NCI-H2029 (cell line): ENCODE results near the gene RAPGEF4.

Experiments
- DNase-seq: peaks from one replicate; lab custom pipeline; 2025; lab: John Stamatoyannopoulos, UW

RAPGEF4 gene

DNA sequence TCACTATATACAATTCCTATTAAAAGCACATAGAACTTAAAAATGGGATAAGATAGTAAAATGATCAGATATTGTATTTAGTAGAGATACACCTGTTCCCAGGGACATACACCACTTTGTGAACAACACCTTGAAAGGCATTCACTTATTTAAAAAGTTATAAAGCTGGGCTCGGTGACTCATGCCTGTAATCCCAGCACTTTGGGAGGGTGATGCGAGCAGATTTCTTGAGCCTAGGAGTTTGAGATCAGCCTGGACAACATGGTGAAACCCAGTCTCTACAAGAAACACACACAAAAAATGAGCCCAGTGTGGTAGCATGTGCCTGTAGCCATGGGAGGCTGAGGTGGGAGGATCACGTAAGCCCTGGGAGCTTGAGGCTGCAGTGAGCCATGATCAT lies 90.9 kb downstream of the RAPGEF4 start:
- DNase-seq, result no peak

DNA sequence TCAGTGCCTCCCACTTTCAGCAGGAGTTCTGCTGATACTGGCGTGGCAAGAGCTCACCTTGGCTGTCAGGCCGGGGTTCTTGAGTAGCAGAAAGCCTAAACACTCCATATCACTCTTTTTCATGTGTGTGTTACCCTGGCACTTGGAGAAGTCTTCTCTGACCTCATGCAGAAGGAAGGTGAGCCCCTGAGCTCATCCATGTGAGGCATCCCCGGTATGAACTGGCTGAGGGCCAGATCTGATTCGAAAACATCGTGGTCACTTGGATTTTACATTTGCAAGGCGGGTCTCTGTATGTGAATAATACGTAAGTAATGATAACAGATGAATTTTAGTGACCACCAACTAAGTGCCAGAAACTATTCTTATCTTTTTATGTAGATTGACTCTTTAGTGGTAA lies 93.6 kb downstream of the RAPGEF4 start:
- no peak for DNase-seq

DNA sequence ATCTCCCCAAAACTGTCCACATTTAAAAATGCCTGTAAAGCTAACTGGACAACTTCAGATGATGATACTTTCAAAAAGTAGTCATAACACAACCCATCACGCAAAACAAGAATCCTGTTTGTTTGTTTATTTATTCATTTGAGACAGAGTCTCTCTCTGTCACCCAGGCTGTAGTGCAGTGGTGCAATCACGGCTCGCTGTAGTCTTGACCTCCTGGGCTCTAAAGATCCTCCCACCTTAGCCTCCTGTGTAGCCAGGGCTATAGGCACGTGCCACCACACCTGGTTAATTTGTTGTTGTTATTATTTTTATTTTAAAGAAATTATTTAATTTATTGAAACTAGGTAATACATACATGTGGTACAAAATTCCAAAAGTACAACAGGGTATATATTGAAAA lies 94.8 kb downstream of the RAPGEF4 start:
- no peak for DNase-seq

DNA sequence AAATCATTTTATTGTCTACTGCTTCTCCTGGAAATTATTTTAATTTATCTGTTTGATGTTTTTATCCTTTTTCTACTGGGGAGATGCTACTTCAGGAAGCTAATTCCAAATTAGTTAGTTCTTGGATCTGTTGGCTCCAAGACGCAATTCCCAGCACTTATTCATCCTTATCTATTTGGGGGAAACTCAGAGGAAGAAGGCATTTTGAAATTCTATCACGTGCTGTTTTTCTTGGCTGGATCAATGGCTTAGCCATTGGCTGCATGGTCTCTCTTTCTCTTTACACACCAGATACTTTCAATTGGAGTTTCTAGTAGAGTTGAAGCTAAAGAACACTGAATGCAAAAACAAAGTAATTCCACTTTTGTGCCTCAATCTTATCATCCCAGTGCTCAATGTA lies 98.3 kb downstream of the RAPGEF4 start:
- DNase-seq, result no peak

DNA sequence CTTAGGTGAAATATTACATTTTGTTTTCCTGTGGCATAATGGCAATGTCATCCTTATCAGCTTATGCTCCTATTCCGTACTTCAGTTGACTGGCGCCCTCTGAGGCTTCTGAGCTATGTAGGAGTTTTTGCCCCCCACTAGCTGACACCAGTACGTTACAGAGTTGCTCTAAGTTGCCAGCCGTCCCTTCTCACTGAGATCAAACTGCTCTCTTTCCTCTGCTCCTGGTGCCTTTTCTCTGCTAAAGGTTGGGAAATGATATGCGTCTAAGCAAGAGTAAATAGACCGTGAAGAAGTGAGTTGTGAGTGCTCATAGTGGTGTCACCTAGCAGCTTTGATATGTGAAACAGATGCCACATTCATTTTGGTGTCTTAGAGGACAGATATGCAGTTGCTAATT lies 99.2 kb downstream of the RAPGEF4 start:
- DNase-seq, result peak; percentile 45

DNA sequence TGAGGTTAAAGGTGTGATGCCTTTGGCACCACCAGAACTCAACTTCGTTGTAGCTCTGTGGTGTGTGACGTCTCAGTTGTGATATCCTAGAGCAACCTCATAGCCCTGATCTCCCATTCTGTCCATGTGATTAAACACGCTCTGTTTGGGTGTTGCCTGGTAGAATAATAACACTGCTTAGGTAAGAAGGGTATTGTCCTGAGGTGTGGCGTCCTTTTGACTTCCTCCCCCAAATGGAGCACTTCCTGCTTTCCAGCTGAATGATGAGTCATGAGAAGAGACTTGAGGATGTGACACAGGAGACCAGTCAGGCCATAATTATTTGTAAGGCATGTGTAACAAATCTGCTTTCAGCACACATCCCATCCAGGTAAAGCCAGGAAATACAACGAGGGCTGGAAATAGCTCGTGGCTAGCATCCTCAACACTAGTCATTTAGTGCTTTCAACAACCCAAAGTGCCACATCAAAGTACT lies 100.7 kb downstream of the RAPGEF4 start:
- DNase-seq, result peak; percentile 87

DNA sequence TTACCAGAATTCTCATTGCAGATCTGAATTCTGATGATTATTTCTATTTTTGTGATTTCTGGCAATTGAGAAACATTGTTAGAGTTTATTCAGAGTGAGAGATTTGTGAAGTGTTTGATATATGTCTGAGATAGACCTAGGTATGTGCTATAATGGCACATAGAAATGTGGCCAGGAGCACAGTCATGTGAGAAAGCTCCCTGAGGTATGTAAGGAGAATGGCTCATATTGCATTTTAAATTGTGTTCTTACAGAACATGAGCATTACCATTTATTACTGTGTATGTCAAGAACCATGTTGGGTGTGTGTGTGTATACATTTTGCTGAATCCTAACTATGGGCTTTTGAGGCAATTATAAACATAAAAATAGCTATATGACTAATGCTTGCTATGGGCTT lies 101.2 kb downstream of the RAPGEF4 start:
- DNase-seq, result no peak

DNA sequence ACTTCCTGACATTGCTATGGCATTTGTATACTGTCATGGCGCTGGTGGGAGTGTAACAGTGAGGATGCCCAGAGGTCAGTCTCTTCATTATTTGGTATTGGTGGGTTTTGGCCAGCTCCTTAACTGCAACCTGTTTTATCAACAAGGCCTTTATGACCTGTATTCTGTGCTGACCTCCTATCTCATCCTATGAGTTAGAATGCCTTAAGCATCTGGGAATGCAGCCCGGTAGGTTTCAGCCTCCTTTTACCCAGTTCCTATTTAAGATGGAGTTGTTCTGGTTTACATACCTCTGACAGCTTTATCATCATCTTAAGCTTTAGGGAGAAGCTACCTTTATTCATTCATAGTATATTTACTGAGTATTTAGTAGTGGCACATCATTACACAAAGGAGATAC lies 103.8 kb downstream of the RAPGEF4 start:
- no peak for DNase-seq

DNA sequence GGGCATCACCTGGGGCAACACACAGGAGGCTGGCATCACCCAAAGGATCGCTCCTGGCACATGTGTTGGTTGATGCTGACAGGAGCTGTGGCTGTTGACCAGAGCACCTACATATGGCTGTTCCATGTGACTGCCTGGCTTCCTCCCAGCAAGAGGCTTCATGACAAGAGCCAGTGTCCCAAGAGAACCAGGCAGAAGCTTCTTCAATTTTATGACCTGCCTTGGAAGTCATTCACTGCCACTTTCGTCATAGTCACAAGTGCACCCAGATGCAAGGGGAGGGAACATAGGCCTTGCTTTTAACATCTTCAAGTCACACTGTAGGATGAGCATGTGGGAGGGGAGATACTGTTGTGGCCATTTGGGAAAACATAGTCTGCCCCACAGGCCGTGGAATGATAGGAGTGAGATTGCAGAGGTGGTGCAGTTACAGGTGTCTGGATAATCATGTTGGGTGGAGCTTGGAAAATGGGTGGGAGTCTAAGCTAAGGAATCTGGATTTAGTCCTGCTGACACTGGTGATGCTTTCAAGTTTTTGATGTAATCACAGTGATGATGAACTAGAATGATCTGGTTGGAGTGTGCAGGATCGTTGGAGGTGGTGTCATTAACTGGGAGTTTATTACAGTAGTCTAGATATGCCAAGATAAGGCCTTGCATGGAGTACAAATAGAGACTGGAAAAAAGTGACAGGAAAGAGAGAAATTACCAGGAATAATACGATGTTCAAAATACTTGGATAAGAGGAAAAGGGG lies 107.0 kb downstream of the RAPGEF4 start:
- no peak for DNase-seq

DNA sequence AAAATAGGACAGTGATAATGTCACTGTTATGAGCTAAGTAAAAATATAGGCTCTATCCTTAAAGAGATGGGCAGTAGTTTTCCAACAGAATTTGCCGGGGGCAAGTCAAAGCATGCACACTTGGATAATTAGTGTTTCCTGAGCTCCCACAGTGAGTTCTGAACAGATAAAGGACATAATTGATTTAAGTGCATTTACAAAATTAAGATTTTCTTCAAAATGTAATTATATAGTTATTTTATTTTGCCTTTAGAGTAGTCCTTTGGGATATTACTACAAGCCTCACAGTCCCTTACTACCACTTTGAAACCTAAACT lies 107.6 kb downstream of the RAPGEF4 start:
- no peak for DNase-seq

DNA sequence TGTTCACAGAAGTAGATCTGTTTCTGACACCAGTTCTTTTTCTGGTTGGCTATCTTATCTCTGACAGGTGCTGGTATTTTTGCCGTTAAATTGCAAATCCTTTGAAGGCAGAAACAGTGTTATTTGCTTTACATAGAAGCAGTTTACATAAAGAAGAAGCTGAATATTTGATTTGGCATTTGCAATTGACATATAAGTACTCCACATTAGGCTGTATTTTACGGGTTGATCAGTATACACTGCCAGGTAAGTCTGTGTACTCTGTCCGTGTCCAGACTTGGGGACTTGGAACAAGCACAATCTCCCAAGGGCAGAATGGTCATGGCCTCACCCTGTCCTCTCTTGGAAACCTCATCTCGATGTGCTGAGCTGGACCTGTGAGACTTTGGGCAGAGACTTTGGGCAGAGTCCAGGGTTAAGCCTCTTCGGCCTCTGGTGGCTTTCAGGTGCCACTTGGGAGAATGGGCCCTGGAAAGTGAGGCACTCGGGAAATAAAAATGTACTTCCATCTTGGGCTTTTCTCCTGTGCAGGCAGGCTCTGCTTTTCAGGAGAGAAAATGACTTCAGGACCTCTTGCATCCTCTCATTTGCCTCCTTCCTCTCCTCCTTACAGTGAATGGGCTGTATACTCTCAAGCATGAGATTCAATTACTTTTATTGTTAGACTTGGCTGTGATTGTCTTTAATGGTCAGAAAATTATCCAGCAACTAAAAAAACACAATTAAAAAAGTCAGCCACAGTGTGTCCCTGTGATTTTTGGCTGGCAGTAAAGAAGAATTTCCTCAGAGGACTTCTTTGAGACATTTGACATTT lies 108.5 kb downstream of the RAPGEF4 start:
- no peak for DNase-seq

DNA sequence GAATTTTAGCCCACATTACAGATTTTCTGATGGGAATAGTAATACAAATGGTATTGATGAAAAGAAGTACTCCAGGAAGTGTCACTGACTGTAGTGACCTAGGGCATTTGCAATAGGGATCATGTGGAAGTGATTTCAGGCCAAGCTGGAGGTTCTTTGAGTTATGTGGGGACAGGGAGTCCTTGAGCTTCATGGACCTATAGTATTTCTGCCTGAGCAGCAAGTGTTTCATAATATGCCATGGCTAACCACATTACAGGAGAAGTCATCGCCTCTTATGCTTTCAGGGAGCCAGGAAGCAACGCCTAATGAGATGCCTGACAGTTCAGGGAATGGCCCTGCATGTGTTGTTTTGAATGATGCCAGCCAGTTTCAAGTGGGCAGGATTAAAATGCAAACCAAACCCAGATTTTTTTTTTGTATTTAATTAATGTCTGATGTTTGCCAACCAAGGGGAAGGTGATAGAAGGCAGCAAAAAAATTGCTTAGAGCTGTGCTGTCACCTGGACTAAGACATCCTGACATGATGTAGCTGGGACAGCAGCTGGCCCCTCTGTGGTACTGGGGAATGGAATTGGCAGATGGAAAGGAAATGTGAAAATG lies 109.5 kb downstream of the RAPGEF4 start:
- no peak for DNase-seq

DNA sequence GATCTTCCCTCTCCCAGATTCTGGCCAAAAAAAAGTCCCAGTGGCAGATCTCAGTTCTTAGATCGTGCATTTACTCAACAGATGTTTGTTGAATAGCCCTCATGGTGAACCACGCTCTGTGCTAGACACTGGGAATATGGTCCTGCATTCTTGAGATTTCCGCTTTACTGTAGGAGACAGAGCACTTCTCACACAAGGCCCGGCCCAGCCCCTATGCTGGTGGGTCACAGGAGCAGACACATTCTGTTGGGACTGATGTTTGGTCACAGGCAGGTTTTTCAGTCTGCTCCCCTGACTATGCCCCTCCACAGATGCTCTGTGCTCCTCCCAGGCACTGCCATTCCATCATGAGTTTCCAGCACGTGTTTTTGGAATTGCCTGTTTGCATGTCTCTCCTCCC lies 110.9 kb downstream of the RAPGEF4 start:
- DNase-seq, result no peak

DNA sequence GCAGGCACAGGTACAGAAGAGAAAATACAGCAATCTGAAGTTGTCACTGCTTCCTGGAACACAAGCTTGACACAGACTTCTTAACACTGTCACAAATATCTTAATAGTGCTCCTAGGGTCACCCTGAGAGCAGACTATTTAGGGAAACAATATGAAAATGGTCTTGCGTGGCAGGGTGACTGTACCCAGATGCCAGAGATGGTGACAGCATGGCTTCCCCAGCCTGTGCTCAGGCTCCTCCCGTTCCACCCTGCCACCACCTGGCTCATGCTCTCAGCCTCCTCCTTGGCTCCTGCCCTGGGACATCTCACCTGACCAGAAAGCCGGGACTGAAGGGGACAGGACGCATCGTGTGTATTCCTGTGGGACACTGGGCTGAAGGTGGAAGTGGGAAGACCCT lies 111.5 kb downstream of the RAPGEF4 start:
- DNase-seq, result no peak

DNA sequence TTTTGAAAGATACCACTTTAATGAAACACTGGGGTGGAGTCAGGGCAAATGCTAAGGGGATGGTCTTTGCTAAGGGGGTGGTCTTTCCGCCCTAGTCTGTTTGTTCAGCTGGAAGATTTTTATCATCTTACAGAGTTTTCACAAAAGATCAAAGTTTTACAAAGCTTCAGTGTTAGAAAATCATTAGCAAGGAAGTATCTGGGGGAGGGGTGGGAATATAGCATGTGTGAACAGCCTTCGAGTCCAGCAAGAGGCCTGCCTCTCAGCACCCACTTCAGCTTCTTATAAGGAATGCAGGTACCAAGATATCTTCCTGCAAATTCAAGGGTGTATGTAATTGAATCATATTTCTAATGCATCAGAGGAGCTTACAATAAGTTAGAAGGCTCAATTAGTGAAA lies 112.9 kb downstream of the RAPGEF4 start:
- no peak for DNase-seq

DNA sequence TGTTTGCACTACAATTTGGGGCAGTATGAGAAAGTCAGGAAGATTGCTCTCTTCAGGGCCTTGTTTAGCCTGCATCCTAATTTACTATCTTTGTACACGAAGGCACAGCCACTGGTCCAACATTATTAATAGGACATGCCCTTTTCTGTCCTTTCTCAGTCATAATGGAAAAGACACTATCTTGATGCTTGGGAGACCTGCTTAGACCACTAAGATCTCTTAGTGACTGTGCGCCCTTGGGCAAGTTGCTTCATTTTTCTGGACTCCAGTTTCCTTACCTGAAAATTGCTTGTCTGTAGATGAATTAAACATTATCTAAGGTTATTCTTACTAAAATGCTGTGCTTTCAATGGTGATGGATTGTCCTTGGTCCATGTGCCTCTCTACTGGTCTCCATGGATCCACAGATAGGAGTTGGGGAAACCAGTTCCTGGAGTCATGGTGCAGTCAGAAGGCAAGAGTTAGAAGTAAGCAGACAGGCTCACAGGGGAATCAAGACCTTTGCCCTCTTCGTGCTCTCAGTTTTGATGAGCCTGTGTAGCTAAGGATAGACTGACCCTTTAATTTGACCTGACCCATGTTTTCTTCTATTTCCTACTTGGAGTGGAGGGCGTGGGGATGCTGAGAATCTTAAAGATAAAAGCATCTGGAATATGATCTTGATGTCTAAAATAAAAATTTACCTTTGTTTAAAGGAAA lies 114.0 kb downstream of the RAPGEF4 start:
- DNase-seq, result no peak

DNA sequence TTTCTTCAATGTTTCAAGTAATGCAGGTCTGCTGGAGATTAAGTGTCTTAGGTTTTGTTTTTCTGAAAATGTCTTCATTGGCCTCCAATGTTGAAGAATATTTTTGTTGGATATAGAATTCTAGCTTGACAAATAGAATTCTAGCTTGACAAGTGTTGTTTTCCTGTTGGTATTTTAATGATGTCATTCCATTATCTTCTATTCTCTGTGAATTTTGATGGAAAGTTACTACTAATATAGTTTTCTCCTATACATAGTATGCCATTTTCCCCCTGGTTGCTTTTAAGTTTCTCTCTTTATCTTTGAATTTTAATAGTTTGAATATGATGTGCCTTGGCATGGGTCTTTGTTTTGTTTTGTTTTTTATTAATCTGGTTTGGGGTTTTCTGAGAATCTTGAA lies 119.9 kb downstream of the RAPGEF4 start:
- no peak for DNase-seq

DNA sequence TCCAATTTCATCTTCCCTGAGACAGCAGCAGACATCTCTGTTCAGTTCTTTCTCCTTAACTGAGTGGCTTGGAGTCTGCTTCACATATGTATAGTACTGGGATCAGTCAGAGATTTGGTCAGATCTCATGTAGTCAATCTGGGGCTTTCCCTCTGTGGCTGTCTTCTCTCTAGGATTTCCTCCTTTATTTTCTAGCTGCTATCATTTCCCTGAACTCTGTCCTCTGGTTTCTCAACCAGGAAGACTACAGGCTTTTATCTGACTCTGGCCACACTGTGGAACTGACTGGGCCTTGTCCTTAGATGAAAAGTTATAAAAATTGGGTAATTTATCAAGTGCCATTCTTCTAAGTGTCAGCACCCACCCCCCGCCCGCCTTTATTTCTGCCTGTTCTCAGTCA lies 121.0 kb downstream of the RAPGEF4 start:
- DNase-seq, result no peak

DNA sequence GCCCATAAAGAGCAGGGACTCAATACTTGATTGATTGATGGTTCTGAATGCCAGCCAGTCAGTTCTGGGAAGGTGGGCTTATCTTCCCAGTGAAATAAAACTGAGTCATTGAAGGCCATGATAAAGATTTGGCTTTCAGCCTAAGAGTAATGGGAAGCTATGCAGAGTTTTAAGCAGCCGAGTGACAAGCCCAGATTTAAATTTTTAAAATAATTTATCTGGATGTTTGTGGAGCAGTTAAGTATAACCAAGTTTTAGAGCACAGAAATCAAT lies 122.8 kb downstream of the RAPGEF4 start:
- no peak for DNase-seq

DNA sequence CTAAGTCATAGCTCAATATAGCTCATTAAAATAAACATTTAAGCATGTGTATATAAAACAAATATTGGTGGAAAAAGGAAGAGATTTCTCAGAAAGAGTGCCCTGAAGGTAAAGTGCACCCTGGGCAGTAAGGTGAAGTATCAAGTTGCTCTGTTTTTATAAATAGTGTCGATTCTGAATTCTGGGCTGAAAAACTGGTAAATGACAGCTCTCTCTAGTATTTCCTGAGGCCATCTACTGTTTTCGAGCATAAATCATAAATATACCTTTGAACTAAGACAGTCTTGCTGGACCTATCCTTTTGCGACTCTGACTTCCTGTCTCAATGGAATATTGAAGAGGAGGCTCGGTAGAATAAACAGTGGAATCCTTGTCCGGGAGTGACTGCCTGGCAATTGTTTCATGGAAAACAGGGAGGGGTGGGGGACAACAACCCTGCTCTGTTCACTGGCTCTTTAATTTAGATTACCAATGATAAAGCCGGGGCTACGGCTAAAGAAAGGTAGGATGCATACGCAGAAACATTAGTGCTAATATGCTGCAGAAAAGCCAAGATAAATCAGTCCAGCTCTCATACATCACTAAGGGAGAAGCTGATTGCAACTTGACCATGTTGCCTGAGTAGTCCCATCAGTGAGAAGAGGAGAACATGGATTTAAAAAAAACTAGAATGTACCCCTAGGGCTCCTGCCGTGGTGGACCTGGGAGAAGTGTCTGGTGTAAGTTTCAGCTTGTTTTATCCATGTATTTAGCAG lies 124.1 kb downstream of the RAPGEF4 start:
- peak; percentile 42 for DNase-seq

DNA sequence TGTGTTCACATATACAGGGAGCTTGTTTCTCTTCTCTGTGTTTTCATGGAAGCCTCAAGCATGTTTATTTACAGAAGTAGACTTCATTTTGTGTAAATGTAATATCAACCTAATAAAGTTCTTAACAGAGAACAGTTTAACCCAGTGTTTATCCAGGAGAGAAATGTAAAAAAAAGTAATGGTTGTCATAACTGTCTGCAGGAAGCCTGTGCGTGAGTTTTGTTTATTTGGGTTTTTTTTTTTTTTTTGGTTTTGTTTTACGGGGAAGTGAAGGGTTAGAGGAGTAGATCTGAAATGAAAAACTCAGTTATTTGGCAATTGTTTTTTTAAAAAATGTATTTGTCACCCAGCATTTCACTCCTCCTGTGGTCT lies 124.7 kb downstream of the RAPGEF4 start:
- no peak for DNase-seq

DNA sequence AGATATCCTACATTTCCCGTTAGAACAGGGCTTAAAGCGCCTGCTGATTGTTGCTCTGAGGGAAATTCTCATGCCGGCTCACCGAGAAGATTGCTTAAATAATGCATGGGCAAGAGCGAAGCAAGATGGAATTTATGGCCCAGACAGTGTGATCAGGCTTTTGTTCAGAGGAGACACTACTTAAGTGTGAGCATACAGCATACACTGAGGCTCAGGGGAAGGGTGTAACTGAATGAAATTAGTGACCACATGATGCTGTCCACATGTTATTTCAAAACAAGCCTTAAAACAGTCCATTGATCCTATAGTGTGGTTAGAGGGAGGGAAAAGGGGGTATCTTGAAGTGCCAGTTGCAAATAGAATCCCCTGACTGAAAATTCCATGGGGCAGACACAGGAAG lies 125.5 kb downstream of the RAPGEF4 start:
- no peak for DNase-seq
